Kidney (tissue), 14 donors: ENCODE data around the gene TBC1D5. TPM values are rescaled to one million over a fixed set of nuclear protein-coding genes. Genes with fewer than 3 reads are reported as not detected.

Source experiments
- DNase-seq, 5 donors: peaks; one replicate each; pipeline ENCODE4 v3.0.0-alpha.2; 2013 to 2020
- FAIRE-seq: peaks from 2 replicates; lab custom pipeline; 2012; peaks lifted over from hg19 to GRCh38; lab: Jason Lieb, UNC
- H3K27ac ChIP-seq, 2 donors: one replicate each; pipeline ENCODE4 v1.7.0; 2013; ENCODE audit warnings: low read depth in 2 of 2, low read length in 2 of 2, inconsistent platforms in 1 of 2
- H3K27me3 ChIP-seq: one replicate; pipeline ENCODE4 v1.7.1; 2013; ENCODE audit warnings: low read length, inconsistent platforms; ENCODE audit not compliant: control insufficient read depth, insufficient read depth
- H3K36me3 ChIP-seq, 3 donors: one replicate each; pipeline versions ENCODE4 v1.7.0 to v1.7.1; 2013; ENCODE audit warnings: low read length in 3 of 3, control low read depth in 1 of 3, inconsistent platforms in 1 of 3; ENCODE audit not compliant: insufficient read depth in 3 of 3, control insufficient read depth in 2 of 3
- H3K4me1 ChIP-seq, 3 donors: one replicate each; pipeline versions ENCODE4 v1.7.0 to v1.7.1; 2013; ENCODE audit warnings: low read length in 3 of 3, inconsistent platforms in 1 of 3, low read depth in 1 of 3; ENCODE audit not compliant: control insufficient read depth in 2 of 3, insufficient read depth in 2 of 3
- H3K4me3 ChIP-seq, 3 donors: one replicate each; pipeline versions ENCODE4 v1.7.0 to v1.8.1; 2013; ENCODE audit warnings: low read length in 3 of 3, control low read depth in 1 of 3, inconsistent platforms in 1 of 3
- H3K9ac ChIP-seq, 3 donors: one replicate each; pipeline versions ENCODE4 v1.7.0 to v1.7.1; 2013; ENCODE audit warnings: low read length in 3 of 3, control low read depth in 1 of 3, inconsistent platforms in 1 of 3
- H3K9me3 ChIP-seq, 3 donors: one replicate each; pipeline versions ENCODE4 v1.7.0 to v1.7.1; 2013; ENCODE audit warnings: low read length in 3 of 3, control low read depth in 1 of 3, inconsistent platforms in 1 of 3; ENCODE audit not compliant: control insufficient read depth in 2 of 3, insufficient read depth in 1 of 3
- intact Hi-C: fragments of 100-400 bp; cut with DNase I; formaldehyde crosslinking; loops from one replicate; pipeline ENCODE4 v1.11.1; 2022
- polyA plus RNA-seq: library from polyadenylated mRNA; stranded (reverse); fragments of 350-450 nt; fragmentation: Illumina TruSeq; extraction: RNeasy Lipid Tissue Mini Kit (QIAGEN cat#74804); gene quantifications from one replicate; pipeline ENCODE4 v1.2.3, GENCODE V29; 2014; ENCODE audit warnings: low read depth, low replicate concordance; ENCODE audit not compliant: insufficient read depth
- total RNA-seq: library from RNA; stranded (reverse); fragmentation: NEBNext Ultra II Directional; extraction: Animal tissue kit (Norgen Biotek cat#: 25700); gene quantifications from one replicate; pipeline ENCODE4 v1.2.1, GENCODE V29; 2021
- TF ChIP-seq, protein P1 (sequence below): IDR thresholded peaks from 3 replicates; pipeline ENCODE4 v1.5.1; 2012; ENCODE audit warnings: mild to moderate bottlenecking, moderate library complexity, borderline replicate concordance; ENCODE audit not compliant: insufficient read depth; ENCODE audit errors: extremely low read depth
- donor health status: control.
- donor health status: control.
- donor health status: control.
- donor health status: control.
- donor health status: control.
- donor health status: DM: yes; HTN: yes; CAD: no.
- donor health status: Normal renal cell carcinoma (clear cell type).

TBC1D5 gene
- total and polyA plus RNA-seq, 2 donors from 2014 or later: 9.7 to 77.7 TPM

DNA sequence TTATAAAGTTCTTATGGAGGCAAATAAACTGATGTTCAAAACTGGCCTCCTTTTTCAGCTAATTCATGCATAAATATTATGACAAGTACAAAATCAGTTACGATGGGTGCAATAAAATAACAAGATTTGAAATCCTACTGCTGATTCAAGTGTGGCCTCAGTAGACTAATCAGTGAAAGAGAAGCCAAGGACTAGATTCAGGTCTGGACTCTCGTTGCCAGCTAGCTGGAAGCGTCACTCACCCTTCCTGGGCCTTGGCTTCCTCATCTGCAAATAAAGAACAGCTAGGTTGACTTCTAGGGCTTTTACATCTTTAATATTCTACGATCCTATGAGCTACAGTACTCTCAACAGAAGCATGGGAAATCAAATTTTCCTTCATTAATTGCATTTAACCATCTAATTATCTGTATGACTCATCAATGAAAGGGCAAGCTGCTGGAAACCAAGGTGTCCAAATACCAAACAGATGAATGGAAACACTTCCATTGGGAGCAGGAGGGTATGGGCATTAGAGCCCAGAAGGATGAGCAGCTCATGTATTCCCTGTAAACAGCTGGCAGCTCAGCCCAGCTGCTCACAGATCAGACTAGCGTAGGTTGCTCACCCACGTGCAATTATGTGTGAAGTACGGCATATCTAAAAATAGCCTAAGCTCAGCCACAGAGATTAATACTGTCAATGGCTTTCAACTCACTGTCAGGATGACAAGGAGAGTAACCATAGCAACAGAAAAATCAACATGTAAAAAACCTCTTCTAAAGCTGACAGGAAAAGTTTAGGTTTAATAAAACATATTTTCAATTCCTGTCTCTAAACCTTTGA, 562.8 kb downstream of the TBC1D5 start:
- TF ChIP-seq, protein P1, sequence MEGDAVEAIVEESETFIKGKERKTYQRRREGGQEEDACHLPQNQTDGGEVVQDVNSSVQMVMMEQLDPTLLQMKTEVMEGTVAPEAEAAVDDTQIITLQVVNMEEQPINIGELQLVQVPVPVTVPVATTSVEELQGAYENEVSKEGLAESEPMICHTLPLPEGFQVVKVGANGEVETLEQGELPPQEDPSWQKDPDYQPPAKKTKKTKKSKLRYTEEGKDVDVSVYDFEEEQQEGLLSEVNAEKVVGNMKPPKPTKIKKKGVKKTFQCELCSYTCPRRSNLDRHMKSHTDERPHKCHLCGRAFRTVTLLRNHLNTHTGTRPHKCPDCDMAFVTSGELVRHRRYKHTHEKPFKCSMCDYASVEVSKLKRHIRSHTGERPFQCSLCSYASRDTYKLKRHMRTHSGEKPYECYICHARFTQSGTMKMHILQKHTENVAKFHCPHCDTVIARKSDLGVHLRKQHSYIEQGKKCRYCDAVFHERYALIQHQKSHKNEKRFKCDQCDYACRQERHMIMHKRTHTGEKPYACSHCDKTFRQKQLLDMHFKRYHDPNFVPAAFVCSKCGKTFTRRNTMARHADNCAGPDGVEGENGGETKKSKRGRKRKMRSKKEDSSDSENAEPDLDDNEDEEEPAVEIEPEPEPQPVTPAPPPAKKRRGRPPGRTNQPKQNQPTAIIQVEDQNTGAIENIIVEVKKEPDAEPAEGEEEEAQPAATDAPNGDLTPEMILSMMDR: no peak
- no peak overlapping the region for H3K9ac ChIP-seq
- no peaks in the 10 kb centered on the region for H3K27me3 ChIP-seq
- H3K4me1 ChIP-seq: no peaks in the 10 kb centered on the region
- intact Hi-C loops: no loop called here
- peaks cover 0 to 2% (median 0%) of the 10 kb centered on the region in 3 donors for H3K36me3 ChIP-seq
- H3K9me3 ChIP-seq: no peaks in the 10 kb centered on the region
- H3K4me3 ChIP-seq: no peak overlapping the region
- FAIRE-seq (no peak), DNase-seq (no peak)
- no peak overlapping the region for H3K27ac ChIP-seq

DNA sequence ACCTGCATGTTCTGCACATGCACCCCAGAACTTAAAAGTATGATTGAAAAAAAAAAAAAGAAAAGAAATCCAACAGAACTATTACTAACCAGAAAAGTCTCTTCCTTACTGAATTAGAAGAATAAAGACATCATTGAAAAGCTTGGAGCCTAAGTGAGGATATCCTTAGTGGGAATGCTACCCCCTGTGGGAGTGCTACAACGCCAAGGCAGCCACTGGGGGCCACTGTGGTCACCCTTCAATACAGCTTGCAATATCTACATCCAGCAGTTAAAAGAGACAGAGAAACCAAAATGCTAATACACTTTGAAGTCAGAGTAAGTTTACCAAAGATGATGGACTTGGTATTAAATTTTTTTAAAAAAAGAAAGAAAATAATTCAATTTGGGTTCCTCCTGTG, 565.7 kb downstream of the TBC1D5 start:
- TF ChIP-seq, protein P1: no peak
- no peaks in the 10 kb centered on the region for H3K4me1 ChIP-seq

DNA sequence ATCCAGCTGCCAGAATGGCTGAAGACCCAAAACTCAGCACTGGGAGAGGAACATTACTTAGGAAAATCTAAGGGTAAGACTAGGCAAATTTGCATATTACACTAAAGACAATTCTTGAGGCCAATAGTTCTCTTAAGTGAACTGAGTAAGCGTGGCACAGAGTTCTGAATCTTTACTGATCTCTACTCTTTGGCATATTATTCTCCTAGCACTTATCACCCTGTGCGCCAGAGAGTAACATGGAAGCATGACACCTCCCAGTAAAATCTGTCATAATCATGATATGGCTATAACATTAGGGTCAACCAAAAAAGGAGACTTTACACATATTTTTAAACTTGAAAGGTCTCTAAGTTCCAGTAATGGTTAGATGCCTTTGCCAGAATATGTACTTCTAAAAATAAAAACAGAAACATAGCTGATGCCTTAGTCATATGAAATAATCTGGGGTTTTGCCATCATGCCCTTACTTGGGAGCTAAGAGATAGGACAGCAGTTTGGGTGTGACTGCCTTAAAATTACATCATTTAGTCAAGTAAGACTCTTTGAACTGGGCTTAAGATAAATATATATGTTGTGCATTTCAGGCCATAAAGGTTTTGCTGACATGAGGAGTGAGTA, 567.1 kb downstream of the TBC1D5 start:
- Histone ChIP-seq H3K9me3 (no peaks in the 10 kb centered on the region), H3K27me3 (no peaks in the 10 kb centered on the region), H3K36me3 (no peaks in the 10 kb centered on the region), H3K27ac (no peak overlapping the region), H3K4me3 (no peak overlapping the region), H3K9ac (no peak overlapping the region), H3K4me1 (no peaks in the 10 kb centered on the region)
- TF ChIP-seq, protein P1: no peak
- DNase-seq (no peak), FAIRE-seq (no peak)
- intact Hi-C loops: no loop called here

More for the DNA sequence above, 565.7 kb downstream of the TBC1D5 start:
- FAIRE-seq (no peak), DNase-seq (no peak)
- Histone ChIP-seq H3K36me3 (peaks cover 0 to 2% (median 0%) of the 10 kb centered on the region in 3 donors), H3K9ac (no peak overlapping the region), H3K27ac (no peak overlapping the region), H3K4me3 (no peak overlapping the region), H3K27me3 (no peaks in the 10 kb centered on the region), H3K9me3 (no peaks in the 10 kb centered on the region)
- intact Hi-C loops: no loop called here
